WTC11 (cell line): ENCODE data around the gene TFB1M. TPM values are rescaled to one million over a fixed set of nuclear protein-coding genes. Genes with fewer than 3 reads are reported as not detected.

Experiments used
- ATAC-seq: fragments of 200-7000 bp; cut with Tn5 transposase; 2 replicates; pipeline ENCODE4 v1.10.0; 2021; ENCODE audit warnings: mild to moderate bottlenecking, moderate library complexity
- CTCF ChIA-PET: fragments of 300-600 bp; sonication (Branson Sonifier 250); formaldehyde crosslinking; loops from one replicate; lab custom pipeline; 2021; ENCODE audit warnings: antibody characterized with exemption; lab: Charles Lee
- POLR2A ChIA-PET: fragments of 350-600 bp; sonication (Branson Sonifier 250); formaldehyde crosslinking; loops from one replicate; lab custom pipeline; 2021; ENCODE audit warnings: antibody characterized with exemption; lab: Charles Lee
- DNase-seq: peaks from one replicate; pipeline ENCODE4 v3.0.0; 2021; ENCODE audit warnings: low spot score
- H3K27ac Mint-ChIP-seq: 2 replicates; pipeline ENCODE4 v1.8.0; 2021; ENCODE audit warnings: mixed read lengths
- H3K27me3 Mint-ChIP-seq: 2 replicates; pipeline ENCODE4 v1.8.0; 2021; ENCODE audit warnings: low read depth, mild to moderate bottlenecking, moderate library complexity, mixed read lengths
- H3K36me3 Mint-ChIP-seq: 2 replicates; pipeline ENCODE4 v1.8.0; 2021; ENCODE audit warnings: mixed read lengths
- H3K4me1 Mint-ChIP-seq: 2 replicates; pipeline ENCODE4 v1.8.0; 2022; ENCODE audit warnings: mixed read lengths
- H3K4me3 Mint-ChIP-seq: 2 replicates; pipeline ENCODE4 v1.8.0; 2021; ENCODE audit warnings: mild to moderate bottlenecking, moderate library complexity, mixed read lengths
- H3K9me3 Mint-ChIP-seq: 2 replicates; pipeline ENCODE4 v1.8.0; 2021; ENCODE audit warnings: mixed read lengths
- CBFB ChIP-seq: sonication (generic); formaldehyde crosslinking; IDR thresholded peaks from 2 replicates; pipeline ENCODE4 v1.8.1; 2022; ENCODE audit warnings: mild to moderate bottlenecking, low read depth, missing genetic modification reagents
- EMX1 ChIP-seq: fragments of 250-450 bp; sonication (Bioruptor Pico); IDR thresholded peaks from 2 replicates; pipeline ENCODE4 v1.8.0; 2021; ENCODE audit warnings: mild to moderate bottlenecking
- ETV6 ChIP-seq: sonication (generic); formaldehyde crosslinking; IDR thresholded peaks from 2 replicates; pipeline ENCODE4 v1.8.1; 2022; ENCODE audit warnings: mild to moderate bottlenecking, missing genetic modification reagents
- FOXK1 ChIP-seq: sonication (generic); formaldehyde crosslinking; IDR thresholded peaks from 2 replicates; pipeline ENCODE4 v1.8.0; 2022; ENCODE audit warnings: mild to moderate bottlenecking, moderate library complexity, missing genetic modification reagents
- GABPB1 ChIP-seq: sonication (generic); formaldehyde crosslinking; IDR thresholded peaks from 2 replicates; pipeline ENCODE4 v1.8.1; 2023; ENCODE audit warnings: mild to moderate bottlenecking, missing genetic modification reagents
- GRHL2 ChIP-seq: fragments of 250-450 bp; sonication (Bioruptor Pico); IDR thresholded peaks from 2 replicates; pipeline ENCODE4 v1.8.0; 2022; ENCODE audit warnings: mild to moderate bottlenecking, moderate library complexity; ENCODE audit not compliant: insufficient replicate concordance, severe bottlenecking
- JAZF1 ChIP-seq: fragments of 250-450 bp; sonication (Bioruptor Pico); IDR thresholded peaks from 2 replicates; pipeline ENCODE4 v1.9.0; 2021; ENCODE audit warnings: moderate library complexity, mild to moderate bottlenecking, inconsistent platforms
- KAT7 ChIP-seq: sonication (generic); formaldehyde crosslinking; IDR thresholded peaks from 2 replicates; pipeline ENCODE4 v1.8.1; 2023; ENCODE audit warnings: missing genetic modification reagents, mild to moderate bottlenecking, borderline replicate concordance
- MYBL2 ChIP-seq: sonication (generic); formaldehyde crosslinking; IDR thresholded peaks from 2 replicates; pipeline ENCODE4 v1.8.1; 2023; ENCODE audit warnings: mild to moderate bottlenecking, moderate library complexity, missing genetic modification reagents
- NR2C2 ChIP-seq: sonication (generic); formaldehyde crosslinking; IDR thresholded peaks from 2 replicates; pipeline ENCODE4 v1.8.0; 2022; ENCODE audit warnings: mild to moderate bottlenecking, missing genetic modification reagents
- NR3C1 ChIP-seq: sonication (generic); formaldehyde crosslinking; conservative IDR thresholded peaks from 2 replicates; pipeline ENCODE4 v1.8.1; 2023; ENCODE audit warnings: low read depth, mild to moderate bottlenecking, missing genetic modification reagents
- SP1 ChIP-seq: sonication (generic); formaldehyde crosslinking; conservative IDR thresholded peaks from 2 replicates; pipeline ENCODE4 v1.8.1; 2022; ENCODE audit warnings: missing genetic modification reagents
- TEAD4 ChIP-seq: sonication (generic); formaldehyde crosslinking; IDR thresholded peaks from 2 replicates; pipeline ENCODE4 v1.8.0; 2022; ENCODE audit warnings: mild to moderate bottlenecking, missing genetic modification reagents
- ZNF232 ChIP-seq: sonication (generic); formaldehyde crosslinking; IDR thresholded peaks from 2 replicates; pipeline ENCODE4 v1.8.0; 2022; ENCODE audit warnings: mild to moderate bottlenecking, missing genetic modification reagents
- ZNF263 ChIP-seq: sonication (generic); formaldehyde crosslinking; IDR thresholded peaks from 2 replicates; pipeline ENCODE4 v1.8.1; 2022; ENCODE audit warnings: low read depth, mild to moderate bottlenecking, moderate library complexity, missing genetic modification reagents
- total RNA-seq: library from RNA; stranded (reverse); gene quantifications from 3 replicates; pipeline ENCODE4 v1.2.3, GENCODE V29; 2021
- TF ChIP-seq, protein P1 (sequence below): fragments of 250-450 bp; sonication (Bioruptor Pico); IDR thresholded peaks from 2 replicates; pipeline ENCODE4 v2.1.2; 2022; ENCODE audit warnings: mild to moderate bottlenecking, moderate library complexity
- TF ChIP-seq, protein P2 (sequence below): sonication (generic); formaldehyde crosslinking; conservative IDR thresholded peaks from 2 replicates; pipeline ENCODE4 v1.8.1; 2023; ENCODE audit warnings: mild to moderate bottlenecking, low read depth, missing genetic modification reagents, moderate library complexity
- TF ChIP-seq, protein P3 (sequence below): sonication (generic); formaldehyde crosslinking; IDR thresholded peaks from 2 replicates; pipeline ENCODE4 v1.8.0; 2022; ENCODE audit warnings: mild to moderate bottlenecking, missing genetic modification reagents
- TF ChIP-seq, protein P4 (sequence below): sonication (generic); formaldehyde crosslinking; IDR thresholded peaks from 2 replicates; pipeline ENCODE4 v1.8.1; 2023; ENCODE audit warnings: mild to moderate bottlenecking, missing genetic modification reagents
- TF ChIP-seq, protein P5 (sequence below): fragments of 250-450 bp; sonication (Bioruptor Pico); IDR thresholded peaks from 2 replicates; pipeline ENCODE4 v1.9.0; 2021; ENCODE audit warnings: moderate library complexity, mild to moderate bottlenecking, inconsistent platforms, borderline replicate concordance
- TF ChIP-seq, protein P6 (sequence below): sonication (generic); formaldehyde crosslinking; IDR thresholded peaks from 2 replicates; pipeline ENCODE4 v1.8.0; 2023; ENCODE audit warnings: missing genetic modification reagents, mild to moderate bottlenecking, borderline replicate concordance

Gene TFB1M
- total RNA-seq, 1 experiment from 2014 or later: 41.8 TPM

DNA sequence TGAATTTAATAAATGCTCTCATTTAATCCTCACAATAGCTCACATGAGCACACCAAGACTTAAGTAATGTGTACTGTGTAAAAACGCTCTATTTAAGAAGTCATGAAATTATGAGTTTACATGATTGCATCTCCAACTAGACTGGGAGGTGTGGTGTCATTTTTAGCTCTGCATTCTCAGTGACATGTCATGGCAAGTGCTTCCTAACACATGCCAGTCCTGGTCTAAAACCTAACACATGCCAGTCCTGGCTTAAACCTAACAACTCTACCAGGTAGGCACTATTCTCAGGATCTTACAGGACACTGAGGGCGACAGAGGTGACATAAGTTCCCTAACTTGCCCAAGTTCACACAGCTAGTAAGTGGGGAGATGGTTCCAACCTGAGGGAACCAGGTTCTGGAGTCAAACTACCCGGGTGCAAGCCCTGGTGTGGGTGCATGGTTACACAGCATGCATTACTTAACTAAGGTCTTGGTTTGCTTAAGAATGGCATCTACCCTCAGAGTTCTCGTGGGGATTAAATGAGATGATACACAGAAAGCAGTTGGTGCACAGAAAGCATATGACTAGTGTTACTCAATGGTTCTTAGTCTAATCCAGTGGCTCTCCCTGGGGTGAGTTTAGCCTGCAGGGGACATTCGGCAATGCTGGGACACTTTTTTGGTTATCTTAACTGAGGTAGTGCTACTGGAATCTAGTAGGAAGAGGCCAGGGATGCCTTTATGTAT lies 35.8 kb downstream of the TFB1M start (continued):
- TF ChIP-seq, protein P1, sequence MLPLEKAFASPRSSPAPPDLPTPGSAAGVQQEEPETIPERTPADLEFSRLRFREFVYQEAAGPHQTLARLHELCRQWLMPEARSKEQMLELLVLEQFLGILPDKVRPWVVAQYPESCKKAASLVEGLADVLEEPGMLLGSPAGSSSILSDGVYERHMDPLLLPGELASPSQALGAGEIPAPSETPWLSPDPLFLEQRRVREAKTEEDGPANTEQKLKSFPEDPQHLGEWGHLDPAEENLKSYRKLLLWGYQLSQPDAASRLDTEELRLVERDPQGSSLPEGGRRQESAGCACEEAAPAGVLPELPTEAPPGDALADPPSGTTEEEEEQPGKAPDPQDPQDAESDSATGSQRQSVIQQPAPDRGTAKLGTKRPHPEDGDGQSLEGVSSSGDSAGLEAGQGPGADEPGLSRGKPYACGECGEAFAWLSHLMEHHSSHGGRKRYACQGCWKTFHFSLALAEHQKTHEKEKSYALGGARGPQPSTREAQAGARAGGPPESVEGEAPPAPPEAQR (CRISPR knock-in tag): no peak
- TF ChIP-seq, protein P2, sequence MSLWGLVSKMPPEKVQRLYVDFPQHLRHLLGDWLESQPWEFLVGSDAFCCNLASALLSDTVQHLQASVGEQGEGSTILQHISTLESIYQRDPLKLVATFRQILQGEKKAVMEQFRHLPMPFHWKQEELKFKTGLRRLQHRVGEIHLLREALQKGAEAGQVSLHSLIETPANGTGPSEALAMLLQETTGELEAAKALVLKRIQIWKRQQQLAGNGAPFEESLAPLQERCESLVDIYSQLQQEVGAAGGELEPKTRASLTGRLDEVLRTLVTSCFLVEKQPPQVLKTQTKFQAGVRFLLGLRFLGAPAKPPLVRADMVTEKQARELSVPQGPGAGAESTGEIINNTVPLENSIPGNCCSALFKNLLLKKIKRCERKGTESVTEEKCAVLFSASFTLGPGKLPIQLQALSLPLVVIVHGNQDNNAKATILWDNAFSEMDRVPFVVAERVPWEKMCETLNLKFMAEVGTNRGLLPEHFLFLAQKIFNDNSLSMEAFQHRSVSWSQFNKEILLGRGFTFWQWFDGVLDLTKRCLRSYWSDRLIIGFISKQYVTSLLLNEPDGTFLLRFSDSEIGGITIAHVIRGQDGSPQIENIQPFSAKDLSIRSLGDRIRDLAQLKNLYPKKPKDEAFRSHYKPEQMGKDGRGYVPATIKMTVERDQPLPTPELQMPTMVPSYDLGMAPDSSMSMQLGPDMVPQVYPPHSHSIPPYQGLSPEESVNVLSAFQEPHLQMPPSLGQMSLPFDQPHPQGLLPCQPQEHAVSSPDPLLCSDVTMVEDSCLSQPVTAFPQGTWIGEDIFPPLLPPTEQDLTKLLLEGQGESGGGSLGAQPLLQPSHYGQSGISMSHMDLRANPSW (CRISPR knock-in tag): no peak
- TF ChIP-seq NR3C1 (CRISPR knock-in tag) (no peak), SP1 (CRISPR knock-in tag) (no peak)
- TF ChIP-seq, all 79 proteins: peak for 0

DNA sequence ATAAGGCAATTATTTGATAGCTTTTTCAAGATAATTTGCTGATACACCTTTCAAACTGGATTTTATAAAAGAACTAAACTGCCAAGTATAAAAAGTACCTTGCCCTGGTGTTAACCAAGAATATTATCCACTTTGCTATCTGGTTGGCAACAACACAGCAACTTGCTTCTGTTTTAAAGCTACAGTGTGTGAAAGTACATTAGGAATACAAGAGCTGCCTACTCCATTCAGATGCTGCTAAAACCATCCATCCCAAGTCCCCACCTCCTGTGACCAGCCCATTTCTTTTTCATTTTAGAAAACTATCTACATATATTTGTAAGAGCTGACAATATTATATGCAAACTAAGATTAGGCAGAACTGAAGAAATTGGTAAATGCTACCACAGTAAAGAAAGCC lies 37.6 kb downstream of the TFB1M start:
- Mint-ChIP-seq H3K4me1 (peaks cover 20% of the 10 kb centered on the region), H3K4me3 (no peak overlapping the region), H3K9me3 (no peaks in the 10 kb centered on the region), H3K27ac (no peak overlapping the region), H3K27me3 (no peaks in the 10 kb centered on the region), H3K36me3 (peaks cover 24% of the 10 kb centered on the region)
- TF ChIP-seq, protein P3, sequence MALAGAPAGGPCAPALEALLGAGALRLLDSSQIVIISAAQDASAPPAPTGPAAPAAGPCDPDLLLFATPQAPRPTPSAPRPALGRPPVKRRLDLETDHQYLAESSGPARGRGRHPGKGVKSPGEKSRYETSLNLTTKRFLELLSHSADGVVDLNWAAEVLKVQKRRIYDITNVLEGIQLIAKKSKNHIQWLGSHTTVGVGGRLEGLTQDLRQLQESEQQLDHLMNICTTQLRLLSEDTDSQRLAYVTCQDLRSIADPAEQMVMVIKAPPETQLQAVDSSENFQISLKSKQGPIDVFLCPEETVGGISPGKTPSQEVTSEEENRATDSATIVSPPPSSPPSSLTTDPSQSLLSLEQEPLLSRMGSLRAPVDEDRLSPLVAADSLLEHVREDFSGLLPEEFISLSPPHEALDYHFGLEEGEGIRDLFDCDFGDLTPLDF: no peak
- TF ChIP-seq, protein P4, sequence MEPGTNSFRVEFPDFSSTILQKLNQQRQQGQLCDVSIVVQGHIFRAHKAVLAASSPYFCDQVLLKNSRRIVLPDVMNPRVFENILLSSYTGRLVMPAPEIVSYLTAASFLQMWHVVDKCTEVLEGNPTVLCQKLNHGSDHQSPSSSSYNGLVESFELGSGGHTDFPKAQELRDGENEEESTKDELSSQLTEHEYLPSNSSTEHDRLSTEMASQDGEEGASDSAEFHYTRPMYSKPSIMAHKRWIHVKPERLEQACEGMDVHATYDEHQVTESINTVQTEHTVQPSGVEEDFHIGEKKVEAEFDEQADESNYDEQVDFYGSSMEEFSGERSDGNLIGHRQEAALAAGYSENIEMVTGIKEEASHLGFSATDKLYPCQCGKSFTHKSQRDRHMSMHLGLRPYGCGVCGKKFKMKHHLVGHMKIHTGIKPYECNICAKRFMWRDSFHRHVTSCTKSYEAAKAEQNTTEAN (CRISPR knock-in tag): no peak
- TF ChIP-seq JAZF1 (CRISPR knock-in tag) (no peak), EMX1 (CRISPR knock-in tag) (no peak), ZNF263 (no peak), FOXK1 (no peak), TEAD4 (CRISPR knock-in tag) (no peak), MYBL2 (CRISPR knock-in tag) (no peak), NR2C2 (no peak), ETV6 (CRISPR knock-in tag) (no peak), ZNF232 (CRISPR knock-in tag) (no peak), KAT7 (CRISPR knock-in tag) (no peak), CBFB (CRISPR knock-in tag) (no peak), GABPB1 (no peak), GRHL2 (CRISPR knock-in tag) (no peak)
- TF ChIP-seq, protein P5, sequence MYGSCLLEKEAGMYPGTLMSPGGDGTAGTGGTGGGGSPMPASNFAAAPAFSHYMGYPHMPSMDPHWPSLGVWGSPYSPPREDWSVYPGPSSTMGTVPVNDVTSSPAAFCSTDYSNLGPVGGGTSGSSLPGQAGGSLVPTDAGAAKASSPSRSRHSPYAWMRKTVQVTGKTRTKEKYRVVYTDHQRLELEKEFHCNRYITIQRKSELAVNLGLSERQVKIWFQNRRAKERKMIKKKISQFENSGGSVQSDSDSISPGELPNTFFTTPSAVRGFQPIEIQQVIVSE (CRISPR knock-in tag): no peak
- TF ChIP-seq, protein P6, sequence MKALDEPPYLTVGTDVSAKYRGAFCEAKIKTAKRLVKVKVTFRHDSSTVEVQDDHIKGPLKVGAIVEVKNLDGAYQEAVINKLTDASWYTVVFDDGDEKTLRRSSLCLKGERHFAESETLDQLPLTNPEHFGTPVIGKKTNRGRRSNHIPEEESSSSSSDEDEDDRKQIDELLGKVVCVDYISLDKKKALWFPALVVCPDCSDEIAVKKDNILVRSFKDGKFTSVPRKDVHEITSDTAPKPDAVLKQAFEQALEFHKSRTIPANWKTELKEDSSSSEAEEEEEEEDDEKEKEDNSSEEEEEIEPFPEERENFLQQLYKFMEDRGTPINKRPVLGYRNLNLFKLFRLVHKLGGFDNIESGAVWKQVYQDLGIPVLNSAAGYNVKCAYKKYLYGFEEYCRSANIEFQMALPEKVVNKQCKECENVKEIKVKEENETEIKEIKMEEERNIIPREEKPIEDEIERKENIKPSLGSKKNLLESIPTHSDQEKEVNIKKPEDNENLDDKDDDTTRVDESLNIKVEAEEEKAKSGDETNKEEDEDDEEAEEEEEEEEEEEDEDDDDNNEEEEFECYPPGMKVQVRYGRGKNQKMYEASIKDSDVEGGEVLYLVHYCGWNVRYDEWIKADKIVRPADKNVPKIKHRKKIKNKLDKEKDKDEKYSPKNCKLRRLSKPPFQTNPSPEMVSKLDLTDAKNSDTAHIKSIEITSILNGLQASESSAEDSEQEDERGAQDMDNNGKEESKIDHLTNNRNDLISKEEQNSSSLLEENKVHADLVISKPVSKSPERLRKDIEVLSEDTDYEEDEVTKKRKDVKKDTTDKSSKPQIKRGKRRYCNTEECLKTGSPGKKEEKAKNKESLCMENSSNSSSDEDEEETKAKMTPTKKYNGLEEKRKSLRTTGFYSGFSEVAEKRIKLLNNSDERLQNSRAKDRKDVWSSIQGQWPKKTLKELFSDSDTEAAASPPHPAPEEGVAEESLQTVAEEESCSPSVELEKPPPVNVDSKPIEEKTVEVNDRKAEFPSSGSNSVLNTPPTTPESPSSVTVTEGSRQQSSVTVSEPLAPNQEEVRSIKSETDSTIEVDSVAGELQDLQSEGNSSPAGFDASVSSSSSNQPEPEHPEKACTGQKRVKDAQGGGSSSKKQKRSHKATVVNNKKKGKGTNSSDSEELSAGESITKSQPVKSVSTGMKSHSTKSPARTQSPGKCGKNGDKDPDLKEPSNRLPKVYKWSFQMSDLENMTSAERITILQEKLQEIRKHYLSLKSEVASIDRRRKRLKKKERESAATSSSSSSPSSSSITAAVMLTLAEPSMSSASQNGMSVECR (CRISPR knock-in tag): no peak
- TF ChIP-seq, protein P2 (CRISPR knock-in tag): no peak
- no peak for DNase-seq
- ChIA-PET POLR2A (no interaction called here), CTCF (no interaction called here)
- no peak for ATAC-seq
